Hepatocyte (in vitro differentiated cells): ENCODE measurements around the gene MYO3B.

Experiments
- EZH2 ChIP-seq: fragments of 200-600 bp; sonication (generic); IDR thresholded peaks from 2 replicates; pipeline ENCODE4 v1.6.1; 2016; ENCODE audit warnings: antibody characterized with exemption, mild to moderate bottlenecking, borderline replicate concordance
- EZH2phosphoT487 ChIP-seq: fragments of 200-600 bp; sonication (generic); IDR thresholded peaks from one replicate; pipeline ENCODE4 v1.6.1; 2018; ENCODE audit warnings: antibody characterized with exemption, mild to moderate bottlenecking, low read depth, moderate library complexity; ENCODE audit not compliant: unreplicated experiment, severe bottlenecking
- TF ChIP-seq, protein P1 (sequence below): fragments of 200-600 bp; sonication (generic); IDR thresholded peaks from 2 replicates; pipeline ENCODE4 v1.5.1; 2016; ENCODE audit warnings: antibody characterized with exemption, mild to moderate bottlenecking; ENCODE audit not compliant: poor library complexity

- TF ChIP-seq, protein P1, sequence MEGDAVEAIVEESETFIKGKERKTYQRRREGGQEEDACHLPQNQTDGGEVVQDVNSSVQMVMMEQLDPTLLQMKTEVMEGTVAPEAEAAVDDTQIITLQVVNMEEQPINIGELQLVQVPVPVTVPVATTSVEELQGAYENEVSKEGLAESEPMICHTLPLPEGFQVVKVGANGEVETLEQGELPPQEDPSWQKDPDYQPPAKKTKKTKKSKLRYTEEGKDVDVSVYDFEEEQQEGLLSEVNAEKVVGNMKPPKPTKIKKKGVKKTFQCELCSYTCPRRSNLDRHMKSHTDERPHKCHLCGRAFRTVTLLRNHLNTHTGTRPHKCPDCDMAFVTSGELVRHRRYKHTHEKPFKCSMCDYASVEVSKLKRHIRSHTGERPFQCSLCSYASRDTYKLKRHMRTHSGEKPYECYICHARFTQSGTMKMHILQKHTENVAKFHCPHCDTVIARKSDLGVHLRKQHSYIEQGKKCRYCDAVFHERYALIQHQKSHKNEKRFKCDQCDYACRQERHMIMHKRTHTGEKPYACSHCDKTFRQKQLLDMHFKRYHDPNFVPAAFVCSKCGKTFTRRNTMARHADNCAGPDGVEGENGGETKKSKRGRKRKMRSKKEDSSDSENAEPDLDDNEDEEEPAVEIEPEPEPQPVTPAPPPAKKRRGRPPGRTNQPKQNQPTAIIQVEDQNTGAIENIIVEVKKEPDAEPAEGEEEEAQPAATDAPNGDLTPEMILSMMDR = no peak
- no peak for TF ChIP-seq EZH2phosphoT487
- no peak for TF ChIP-seq EZH2
Measured at GRCh38 chr2:170222842-170223241, 44.9 kb downstream of the MYO3B start.
